OCI-LY3 (cell line): ENCODE measurements around the gene ITSN2.

Experiments used
- EZH2phosphoT487 ChIP-seq: fragments of 200-600 bp; shearing (Covaris generic); IDR thresholded peaks from 2 replicates; pipeline ENCODE4 v1.6.1; 2018; ENCODE audit warnings: antibody characterized with exemption, mixed run types, low read depth
- TF ChIP-seq, protein P1 (sequence below): fragments of 200-600, 300-600 bp; sonication (generic); IDR thresholded peaks from 2 replicates; pipeline ENCODE4 v1.5.1; 2014; ENCODE audit warnings: antibody characterized with exemption, low read length, low read depth

DNA sequence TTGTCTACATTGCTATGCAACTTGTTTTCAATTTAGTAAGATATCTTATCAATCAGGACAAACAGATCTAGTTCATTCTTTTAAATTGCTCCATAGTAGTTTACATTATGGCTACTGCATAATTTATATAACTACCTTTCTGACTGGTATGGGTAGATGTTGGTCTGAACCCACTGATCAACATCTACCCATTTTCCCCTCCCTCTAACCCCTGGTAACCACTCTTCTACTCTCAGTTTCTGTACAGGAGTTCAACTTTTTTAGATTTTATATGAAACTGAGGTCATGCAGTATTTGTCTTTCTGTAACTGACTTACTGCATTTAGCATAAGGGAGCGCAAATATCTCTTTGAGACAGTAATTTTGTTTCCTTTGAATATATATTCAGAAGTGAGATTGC, 73.2 kb downstream of the ITSN2 start:
- TF ChIP-seq, protein P1, sequence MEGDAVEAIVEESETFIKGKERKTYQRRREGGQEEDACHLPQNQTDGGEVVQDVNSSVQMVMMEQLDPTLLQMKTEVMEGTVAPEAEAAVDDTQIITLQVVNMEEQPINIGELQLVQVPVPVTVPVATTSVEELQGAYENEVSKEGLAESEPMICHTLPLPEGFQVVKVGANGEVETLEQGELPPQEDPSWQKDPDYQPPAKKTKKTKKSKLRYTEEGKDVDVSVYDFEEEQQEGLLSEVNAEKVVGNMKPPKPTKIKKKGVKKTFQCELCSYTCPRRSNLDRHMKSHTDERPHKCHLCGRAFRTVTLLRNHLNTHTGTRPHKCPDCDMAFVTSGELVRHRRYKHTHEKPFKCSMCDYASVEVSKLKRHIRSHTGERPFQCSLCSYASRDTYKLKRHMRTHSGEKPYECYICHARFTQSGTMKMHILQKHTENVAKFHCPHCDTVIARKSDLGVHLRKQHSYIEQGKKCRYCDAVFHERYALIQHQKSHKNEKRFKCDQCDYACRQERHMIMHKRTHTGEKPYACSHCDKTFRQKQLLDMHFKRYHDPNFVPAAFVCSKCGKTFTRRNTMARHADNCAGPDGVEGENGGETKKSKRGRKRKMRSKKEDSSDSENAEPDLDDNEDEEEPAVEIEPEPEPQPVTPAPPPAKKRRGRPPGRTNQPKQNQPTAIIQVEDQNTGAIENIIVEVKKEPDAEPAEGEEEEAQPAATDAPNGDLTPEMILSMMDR = no peak
- no peak for TF ChIP-seq EZH2phosphoT487
